ENCODE results near the gene COQ9.
"Not testable (repeated sequence)": the region's sequence is repeated elsewhere in the genome, so short reads cannot be mapped to it uniquely, and the experiment has no call there.

COQ9 gene

GRCh38 chr16:57489229-57489628 lies 42.0 kb downstream of the COQ9 start:
- no peak overlapping the region for H3K4me3 ChIP-seq (ENCODE audit: low read depth, low read length)
- no peak for TF ChIP-seq CTCF (IDR thresholded peaks at IDR 0.05; ENCODE audit: borderline replicate concordance, insufficient read depth, low read depth, low read length)

GRCh38 chr16:57493767-57494166 lies 46.5 kb downstream of the COQ9 start:
- H3K4me3 ChIP-seq (ENCODE audit: low read depth, low read length): no peak overlapping the region
- no peak for TF ChIP-seq CTCF (IDR thresholded peaks at IDR 0.05; ENCODE audit: borderline replicate concordance, insufficient read depth, low read depth, low read length)

GRCh38 chr16:57497121-57497520 lies 49.8 kb downstream of the COQ9 start:
- no peak overlapping the region for H3K4me3 ChIP-seq (ENCODE audit: low read depth, low read length)
- no peak for TF ChIP-seq CTCF (IDR thresholded peaks at IDR 0.05; ENCODE audit: borderline replicate concordance, insufficient read depth, low read depth, low read length)

GRCh38 chr16:57498031-57498430 lies 50.8 kb downstream of the COQ9 start:
- no peak for TF ChIP-seq CTCF (IDR thresholded peaks at IDR 0.05; ENCODE audit: borderline replicate concordance, insufficient read depth, low read depth, low read length)
- no peak overlapping the region for H3K4me3 ChIP-seq (ENCODE audit: low read depth, low read length)

- H3K4me3 ChIP-seq (ENCODE audit: low read depth, low read length): not testable (repeated sequence)
These were observed 52.7 kb downstream of the COQ9 start for GRCh38 chr16:57499941-57500340.

GRCh38 chr16:57500578-57501111 lies 53.4 kb downstream of the COQ9 start:
- TF ChIP-seq CTCF (IDR thresholded peaks at IDR 0.05; ENCODE audit: borderline replicate concordance, insufficient read depth, low read depth, low read length): no peak

GRCh38 chr16:57501492-57501891 lies 54.2 kb downstream of the COQ9 start:
- TF ChIP-seq CTCF (IDR thresholded peaks at IDR 0.05; ENCODE audit: borderline replicate concordance, insufficient read depth, low read depth, low read length): no peak
- no peak overlapping the region for H3K4me3 ChIP-seq (ENCODE audit: low read depth, low read length)

More at GRCh38 chr16:57500578-57501111, 53.4 kb downstream of the COQ9 start:
- no peak overlapping the region for H3K4me3 ChIP-seq (ENCODE audit: low read depth, low read length)

Measured in GM12875 (cell line).